HG03097 (cell line): ENCODE data around the gene INPP5J.
"Not testable (repeated sequence)": the region's sequence is repeated elsewhere in the genome, so short reads cannot be mapped to it uniquely, and the experiment has no call there.

Experiments used
- ATAC-seq: cut with Tn5 transposase; IDR thresholded peaks from one replicate; pipeline ENCODE4 v1.9.1; 2021; ENCODE audit not compliant: unreplicated experiment, low FRiP score

The INPP5J gene

GRCh38 chr22:31122532-31123291, at the start of gene INPP5J:
TSS of gene INPP5J (plus strand) at chr22:31122966. CDS start at chr22:31123015, 49 bp downstream.
- no peak for ATAC-seq

- not testable (repeated sequence) for ATAC-seq
Measured at GRCh38 chr22:31073125-31073524, 49.6 kb upstream of the INPP5J start.

- not testable (repeated sequence) for ATAC-seq
Measured at GRCh38 chr22:31073545-31074145, 49.1 kb upstream of the INPP5J start.

GRCh38 chr22:31075961-31076360, 46.8 kb upstream of the INPP5J start:
- ATAC-seq, result no peak

GRCh38 chr22:31077681-31078080, 45.1 kb upstream of the INPP5J start:
- no peak for ATAC-seq

- not testable (repeated sequence) for ATAC-seq
Measured at GRCh38 chr22:31078389-31078788, 44.4 kb upstream of the INPP5J start.

GRCh38 chr22:31079095-31079642, 43.6 kb upstream of the INPP5J start:
- no peak for ATAC-seq

- ATAC-seq, result no peak
Measured at GRCh38 chr22:31080164-31080847, 42.5 kb upstream of the INPP5J start.

GRCh38 chr22:31080848-31081649, 41.7 kb upstream of the INPP5J start, which contains the start of gene SMTN:
TSS of gene SMTN (plus strand) at chr22:31081318. CDS start at chr22:31083259, 1,941 bp downstream.
- peak; percentile 61 for ATAC-seq

GRCh38 chr22:31081963-31082605, 40.7 kb upstream of the INPP5J start:
- no peak for ATAC-seq

GRCh38 chr22:31082606-31083376, 40.0 kb upstream of the INPP5J start:
- ATAC-seq, result no peak

GRCh38 chr22:31083377-31083768, 39.4 kb upstream of the INPP5J start:
- ATAC-seq, result no peak

- no peak for ATAC-seq
Measured at GRCh38 chr22:31083923-31084810, 38.6 kb upstream of the INPP5J start.

GRCh38 chr22:31084811-31085492, 37.8 kb upstream of the INPP5J start:
- ATAC-seq, result peak; percentile 56

- no peak for ATAC-seq
Measured at GRCh38 chr22:31085493-31085824, 37.3 kb upstream of the INPP5J start.

- ATAC-seq, result no peak
Measured at GRCh38 chr22:31085928-31086327, 36.8 kb upstream of the INPP5J start.

GRCh38 chr22:31086703-31087330, 35.9 kb upstream of the INPP5J start:
- no peak for ATAC-seq
